Transverse colon (tissue), 3 donors: ENCODE measurements around the gene HCFC1R1.

Experiments used
- CTCF ChIP-seq, 5 experiments: fragments of 200-600 bp in 3 of 5; fragments of 450-650 bp in 2 of 5; sonication (generic) in 3 of 5; IDR thresholded peaks; 1 replicate in 2 of 5; 2 replicates in 3 of 5; pipeline ENCODE4 v1.5.1; 2016 to 2017; ENCODE audit warnings: antibody characterized with exemption in 5 of 5, inconsistent platforms in 3 of 5, mild to moderate bottlenecking in 2 of 5, moderate library complexity in 1 of 5
- EP300 ChIP-seq: sonication (generic); formaldehyde crosslinking; IDR thresholded peaks from one replicate; pipeline ENCODE4 v1.6.1; 2017; ENCODE audit warnings: antibody characterized with exemption, low read depth
- POLR2A ChIP-seq: fragments of 450-650 bp; IDR thresholded peaks from one replicate; pipeline ENCODE4 v1.6.1; 2016; ENCODE audit warnings: antibody characterized with exemption, mild to moderate bottlenecking, moderate library complexity

GRCh38 chr16:3057181-3058138 is 33.7 kb upstream of the HCFC1R1 start:
- TF ChIP-seq CTCF (IDR thresholded peaks at IDR 0.05) (no peak), POLR2A (no peak), EP300 (no peak)
